PC-3 (cell line): ENCODE results near the gene CYB5R3. TPM values are rescaled to one million over a fixed set of nuclear protein-coding genes. Genes with fewer than 3 reads are reported as not detected.
A peak's percentile ranks its signal among the peaks of the same experiment; 100 is the strongest.
"Not testable (repeated sequence)": the region's sequence is repeated elsewhere in the genome, so short reads cannot be mapped to it uniquely, and the experiment has no call there.

Experiments
- ATAC-seq: fragments of 200-7000 bp; cut with Tn5 transposase; 2 replicates; pipeline ENCODE4 v1.9.1; 2020; ENCODE audit warnings: mild to moderate bottlenecking, moderate library complexity
- BruUV-seq: library from RNA; stranded (reverse); fragments of 400-500 nt; replicated peaks from 2 replicates; lab custom pipeline; 2021; lab: Mats Ljungman, UMichigan
- CTCF ChIA-PET: fragments of 300-600 bp; sonication (Branson Sonifier 250); formaldehyde crosslinking; loops from one replicate; lab custom pipeline; 2022; ENCODE audit warnings: antibody characterized with exemption; lab: Charles Lee
- POLR2A ChIA-PET: fragments of 300-600 bp; sonication (Branson Sonifier 250); formaldehyde crosslinking; loops from one replicate; lab custom pipeline; 2022; ENCODE audit warnings: antibody characterized with exemption; ENCODE audit not compliant: unreplicated experiment; lab: Charles Lee
- DNase-seq: peaks from one replicate; pipeline ENCODE4 v3.0.0-alpha.2; 2015
- H2AFZ ChIP-seq: fragments of 300-600 bp; sonication (generic); 2 replicates; pipeline ENCODE4 v1.6.0; 2016; ENCODE audit warnings: antibody characterized with exemption, low read length
- H3F3A ChIP-seq: fragments of 300-600 bp; sonication (generic); one replicate; pipeline ENCODE4 v1.6.0; 2017; ENCODE audit warnings: antibody characterized with exemption, low read length, control low read depth, mild to moderate bottlenecking; ENCODE audit not compliant: unreplicated experiment
- H3K27ac ChIP-seq: fragments of 300-600 bp; sonication (generic); 2 replicates; pipeline ENCODE4 v1.5.1; 2016; ENCODE audit warnings: mild to moderate bottlenecking, low read length
- H3K27me3 ChIP-seq: fragments of 300-600 bp; sonication (generic); 2 replicates; pipeline ENCODE4 v1.6.1; 2016; ENCODE audit warnings: low read length, mixed read lengths
- H3K36me3 ChIP-seq: fragments of 300-600 bp; sonication (generic); 2 replicates; pipeline ENCODE4 v1.6.1; 2016; ENCODE audit warnings: low read depth, mixed run types, low read length, mixed read lengths
- H3K4me1 ChIP-seq: fragments of 300-600 bp; sonication (generic); 2 replicates; pipeline ENCODE4 v1.5.1; 2016; ENCODE audit warnings: low read length; ENCODE audit not compliant: insufficient read depth
- H3K4me2 ChIP-seq: fragments of 300-600 bp; sonication (generic); 2 replicates; pipeline ENCODE4 v1.6.0; 2016; ENCODE audit warnings: low read length
- H3K4me3 ChIP-seq: fragments of 300-600 bp; sonication (generic); 2 replicates; pipeline ENCODE4 v1.5.1; 2016; ENCODE audit warnings: mild to moderate bottlenecking, low read length, mixed read lengths
- H3K79me2 ChIP-seq: fragments of 300-600 bp; sonication (generic); 2 replicates; pipeline ENCODE4 v1.6.1; 2017; ENCODE audit warnings: low read length, mixed read lengths
- H3K9ac ChIP-seq: fragments of 300-600 bp; sonication (generic); 2 replicates; pipeline ENCODE4 v1.6.0; 2016; ENCODE audit warnings: mild to moderate bottlenecking, low read length
- H3K9me2 ChIP-seq: fragments of 300-600 bp; sonication (generic); replicated peaks from 2 replicates; pipeline ENCODE4 v1.6.1; 2016; ENCODE audit warnings: mixed run types, low read length, mixed read lengths
- H3K9me3 ChIP-seq: fragments of 300-600 bp; sonication (generic); 2 replicates; pipeline ENCODE4 v1.6.1; 2016; ENCODE audit warnings: low read length, mixed read lengths
- H4K20me1 ChIP-seq: fragments of 300-600 bp; sonication (generic); 2 replicates; pipeline ENCODE4 v1.6.1; 2016; ENCODE audit warnings: low read length, mixed read lengths
- EZH2 ChIP-seq: fragments of 300-600 bp; sonication (generic); IDR thresholded peaks from one replicate; pipeline ENCODE4 v1.6.1; 2017; ENCODE audit warnings: antibody characterized with exemption, mild to moderate bottlenecking, low read length; ENCODE audit not compliant: unreplicated experiment
- EZH2phosphoT487 ChIP-seq: fragments of 300-600 bp; sonication (generic); IDR thresholded peaks from 2 replicates; pipeline ENCODE4 v1.6.1; 2018; ENCODE audit warnings: mild to moderate bottlenecking, antibody characterized with exemption, low read length, borderline replicate concordance
- intact Hi-C: fragments of 100-400 bp; cut with micrococcal nuclease; formaldehyde crosslinking; loops from 2 replicates; pipeline ENCODE4 v1.9.0; 2023
- total RNA-seq: library from RNA; depleted of rRNA; stranded (reverse); fragments of >200 nt; gene quantifications from 2 replicates; pipeline ENCODE4 v1.2.3, GENCODE V29; 2014
- TF ChIP-seq, protein P1 (sequence below): fragments of 300-600 bp; sonication (generic); conservative IDR thresholded peaks from 2 replicates; pipeline ENCODE4 v1.5.1; 2017; ENCODE audit warnings: antibody characterized with exemption, low read depth, mild to moderate bottlenecking, low read length

CYB5R3 gene
- total RNA-seq, 1 experiment from 2014 or later, result 73.3 TPM

DNA sequence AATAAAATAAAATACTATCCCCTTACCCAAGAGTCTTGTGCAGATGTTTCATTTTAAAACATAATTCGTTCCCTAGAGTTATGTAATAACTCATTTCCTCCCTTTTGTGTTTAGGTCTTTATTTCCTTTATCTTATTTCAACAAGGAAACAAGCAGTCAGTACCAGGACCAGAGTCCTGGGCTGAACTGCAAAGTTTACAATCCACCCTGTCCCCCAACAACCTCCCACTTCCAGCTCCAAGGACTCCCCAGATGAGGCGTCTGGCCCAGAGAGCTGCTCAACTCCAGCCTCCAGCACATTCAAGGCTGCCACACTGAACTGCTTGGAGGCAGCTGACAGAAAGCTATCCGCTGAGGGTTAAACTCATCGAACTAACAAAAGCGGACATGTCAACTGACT, 39.0 kb downstream of the CYB5R3 start:
- Histone ChIP-seq H3K4me3 (no peak overlapping the region), H3K27me3 (no peaks in the 10 kb centered on the region), H3K9me3 (no peaks in the 10 kb centered on the region), H3K9ac (no peak overlapping the region), H3K4me1 (peaks cover 17% of the 10 kb centered on the region), H3K27ac (no peak overlapping the region), H2AFZ (no peak overlapping the region), H4K20me1 (peaks cover 24% of the 10 kb centered on the region; the same call in 1 of the 2 replicates), H3K79me2 (peaks cover 80% of the 10 kb centered on the region), H3K9me2 (no peaks in the 10 kb centered on the region), H3K4me2 (no peak overlapping the region), H3F3A (no peaks in the 10 kb centered on the region), H3K36me3 (peaks cover 10% of the 10 kb centered on the region; the same call in 1 of the 2 replicates)
- POLR2A ChIA-PET, result no interaction called here
- intact Hi-C loops, result no loop called here
- ATAC-seq (no peak), DNase-seq (no peak)
- CTCF ChIA-PET, result no interaction called here
- BruUV-seq, result no TSS peak
- TF ChIP-seq EZH2phosphoT487 (no peak), EZH2 (no peak)
- TF ChIP-seq, protein P1, sequence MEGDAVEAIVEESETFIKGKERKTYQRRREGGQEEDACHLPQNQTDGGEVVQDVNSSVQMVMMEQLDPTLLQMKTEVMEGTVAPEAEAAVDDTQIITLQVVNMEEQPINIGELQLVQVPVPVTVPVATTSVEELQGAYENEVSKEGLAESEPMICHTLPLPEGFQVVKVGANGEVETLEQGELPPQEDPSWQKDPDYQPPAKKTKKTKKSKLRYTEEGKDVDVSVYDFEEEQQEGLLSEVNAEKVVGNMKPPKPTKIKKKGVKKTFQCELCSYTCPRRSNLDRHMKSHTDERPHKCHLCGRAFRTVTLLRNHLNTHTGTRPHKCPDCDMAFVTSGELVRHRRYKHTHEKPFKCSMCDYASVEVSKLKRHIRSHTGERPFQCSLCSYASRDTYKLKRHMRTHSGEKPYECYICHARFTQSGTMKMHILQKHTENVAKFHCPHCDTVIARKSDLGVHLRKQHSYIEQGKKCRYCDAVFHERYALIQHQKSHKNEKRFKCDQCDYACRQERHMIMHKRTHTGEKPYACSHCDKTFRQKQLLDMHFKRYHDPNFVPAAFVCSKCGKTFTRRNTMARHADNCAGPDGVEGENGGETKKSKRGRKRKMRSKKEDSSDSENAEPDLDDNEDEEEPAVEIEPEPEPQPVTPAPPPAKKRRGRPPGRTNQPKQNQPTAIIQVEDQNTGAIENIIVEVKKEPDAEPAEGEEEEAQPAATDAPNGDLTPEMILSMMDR, result no peak

DNA sequence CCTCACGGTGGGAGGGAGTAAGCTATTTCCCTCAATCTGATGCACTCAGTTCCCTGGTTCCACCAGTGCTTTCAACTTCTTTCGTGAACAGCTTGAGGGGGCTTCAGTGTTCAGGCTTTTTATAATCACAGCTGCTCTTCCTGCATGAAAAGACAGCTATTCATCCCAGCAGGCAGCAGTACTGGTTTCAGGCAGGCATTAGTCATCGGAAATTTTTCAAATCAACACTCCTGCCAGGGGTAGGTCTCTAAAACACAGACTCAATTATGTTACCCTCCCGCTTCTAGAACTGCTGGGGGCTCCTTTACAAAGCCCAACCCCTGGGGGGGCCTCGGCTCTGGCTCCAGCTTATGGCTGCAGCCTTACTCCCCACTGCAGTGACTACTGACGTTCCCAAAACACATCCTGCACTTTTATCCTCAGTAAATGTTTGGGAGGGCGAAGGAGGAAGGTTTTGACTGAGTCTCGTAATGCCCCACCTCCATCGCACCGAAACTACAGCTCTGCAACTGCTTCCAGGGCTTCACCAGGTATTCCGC, 40.3 kb downstream of the CYB5R3 start:
- peak overlapping the region; percentile 26; the same call in 1 of the 2 replicates for H3K4me2 ChIP-seq
- peaks cover 10% of the 10 kb centered on the region; the same call in 1 of the 2 replicates for H3K36me3 ChIP-seq
- no peak overlapping the region for H3K9ac ChIP-seq
- TF ChIP-seq EZH2 (no peak), EZH2phosphoT487 (no peak)
- TF ChIP-seq, protein P1, result no peak
- DNase-seq, result peak; percentile 14
- peaks cover 24% of the 10 kb centered on the region; the same call in 1 of the 2 replicates for H4K20me1 ChIP-seq
- H3K79me2 ChIP-seq, result peaks cover 88% of the 10 kb centered on the region
- no TSS peak for BruUV-seq
- H2AFZ ChIP-seq, result no peak overlapping the region
- peak; percentile 69 for ATAC-seq
- H3K4me1 ChIP-seq, result peaks cover 17% of the 10 kb centered on the region
- intact Hi-C loops, result no loop called here
- H3K9me3 ChIP-seq, result no peaks in the 10 kb centered on the region
- H3K9me2 ChIP-seq, result no peaks in the 10 kb centered on the region
- H3K27me3 ChIP-seq, result no peaks in the 10 kb centered on the region
- ChIA-PET POLR2A (interaction anchor here (0.6 kb wide), 1 partner anchor 70 kb away, joined by 10 read pairs; no protein-coding TSS in a partner anchor), CTCF (no interaction called here)
- H3K27ac ChIP-seq, result no peak overlapping the region
- H3F3A ChIP-seq, result no peaks in the 10 kb centered on the region
- no peak overlapping the region for H3K4me3 ChIP-seq

DNA sequence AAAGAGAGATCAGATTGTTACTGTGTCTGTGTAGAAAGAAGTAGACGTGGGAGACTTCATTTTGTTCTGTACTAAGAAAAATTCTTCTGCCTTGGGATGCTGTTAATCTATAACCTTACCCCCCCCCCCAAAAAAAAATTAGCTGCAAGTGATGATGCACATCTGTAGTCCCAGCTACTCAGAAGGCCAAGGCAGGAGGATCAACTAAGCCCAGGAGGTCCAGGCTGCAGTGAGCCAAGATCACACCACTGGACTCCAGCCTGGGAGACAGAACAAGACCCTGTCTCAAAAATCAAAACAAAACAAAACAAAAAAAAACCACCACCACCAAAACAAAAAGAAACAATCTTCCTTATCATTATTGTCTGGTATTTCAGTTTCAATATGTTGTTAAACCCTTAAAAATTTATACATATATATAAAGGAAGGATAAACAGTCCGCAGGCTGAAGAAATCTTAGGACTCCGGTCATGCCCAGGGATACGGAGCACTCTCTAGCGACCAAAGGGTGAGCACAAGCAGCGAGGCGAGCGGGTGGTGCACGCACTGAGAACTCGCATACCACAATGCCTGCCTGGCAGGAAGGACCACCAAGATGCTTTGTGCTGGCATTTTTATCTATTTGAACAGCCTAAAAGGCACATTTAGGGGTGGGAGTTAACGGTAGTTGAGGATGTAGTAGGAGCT, 40.9 kb downstream of the CYB5R3 start:
- ATAC-seq (no peak), DNase-seq (no peak)
- H3K4me3 ChIP-seq, result no peak overlapping the region
- H3K4me1 ChIP-seq, result peaks cover 17% of the 10 kb centered on the region
- no peaks in the 10 kb centered on the region for H3F3A ChIP-seq
- H4K20me1 ChIP-seq, result peaks cover 23% of the 10 kb centered on the region; the same call in 1 of the 2 replicates
- peaks cover 87% of the 10 kb centered on the region for H3K79me2 ChIP-seq
- no peaks in the 10 kb centered on the region for H3K27me3 ChIP-seq
- no peak overlapping the region for H3K27ac ChIP-seq
- H3K9me3 ChIP-seq, result no peaks in the 10 kb centered on the region
- no peak overlapping the region for H2AFZ ChIP-seq
- no peak overlapping the region for H3K9ac ChIP-seq
- POLR2A ChIA-PET, result interaction anchor here (0.6 kb wide), 1 partner anchor 69 kb away, joined by 10 read pairs; no protein-coding TSS in a partner anchor
- TF ChIP-seq EZH2phosphoT487, result no peak
- TF ChIP-seq, protein P1, result no peak
- TF ChIP-seq EZH2, result no peak
- CTCF ChIA-PET, result no interaction called here
- no TSS peak for BruUV-seq
- 0 out of 2 replicates have a peak overlapping the region, but pooled peaks have one; percentile 26 for H3K4me2 ChIP-seq
- intact Hi-C loops, result no loop called here
- H3K36me3 ChIP-seq, result peaks cover 10% of the 10 kb centered on the region; the same call in 1 of the 2 replicates
- no peaks in the 10 kb centered on the region for H3K9me2 ChIP-seq

DNA sequence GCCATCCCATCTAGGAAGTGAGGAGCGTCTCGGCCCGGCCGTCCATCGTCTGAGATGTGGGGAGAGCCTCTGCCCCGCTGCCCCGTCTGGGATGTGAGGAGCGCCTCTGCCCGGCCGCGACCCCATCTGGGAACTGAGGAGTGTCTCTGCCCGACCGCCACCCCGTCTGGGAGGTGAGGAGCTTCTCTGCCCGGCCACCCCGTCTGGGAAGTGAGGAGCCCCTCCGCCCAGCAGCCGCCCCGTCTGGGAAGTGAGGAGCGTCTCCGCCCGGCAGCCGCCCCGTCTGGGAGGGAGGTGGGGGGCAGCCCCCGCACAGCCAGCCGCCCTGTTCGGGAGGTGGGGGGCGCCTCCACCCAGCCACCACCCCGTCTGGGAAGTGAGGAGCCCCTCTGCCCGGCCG, 41.6 kb downstream of the CYB5R3 start:
- H3K27ac ChIP-seq, H3K36me3 ChIP-seq, H3K9me2 ChIP-seq, H3K9me3 ChIP-seq, BruUV-seq, POLR2A ChIA-PET, H2AFZ ChIP-seq, ATAC-seq, intact Hi-C loops, H3K9ac ChIP-seq, H3K4me2 ChIP-seq, H3F3A ChIP-seq, H3K4me3 ChIP-seq, H3K27me3 ChIP-seq, CTCF ChIA-PET, DNase-seq: not testable (repeated sequence)
- H3K4me1 ChIP-seq, result peaks cover 11% of the 10 kb centered on the region
- H4K20me1 ChIP-seq, result peaks cover 17% of the 10 kb centered on the region; the same call in 1 of the 2 replicates
- H3K79me2 ChIP-seq, result peaks cover 81% of the 10 kb centered on the region
